ENCODE measurements around the gene LCNL1. TPM values are rescaled to one million over a fixed set of nuclear protein-coding genes. Genes with fewer than 3 reads are reported as not detected.
A peak's percentile ranks its signal among the peaks of the same experiment; 100 is the strongest.

LCNL1 gene
- total RNA-seq, 2 donors from 2014 or later, result 1.4 to 2.2 TPM

DNA sequence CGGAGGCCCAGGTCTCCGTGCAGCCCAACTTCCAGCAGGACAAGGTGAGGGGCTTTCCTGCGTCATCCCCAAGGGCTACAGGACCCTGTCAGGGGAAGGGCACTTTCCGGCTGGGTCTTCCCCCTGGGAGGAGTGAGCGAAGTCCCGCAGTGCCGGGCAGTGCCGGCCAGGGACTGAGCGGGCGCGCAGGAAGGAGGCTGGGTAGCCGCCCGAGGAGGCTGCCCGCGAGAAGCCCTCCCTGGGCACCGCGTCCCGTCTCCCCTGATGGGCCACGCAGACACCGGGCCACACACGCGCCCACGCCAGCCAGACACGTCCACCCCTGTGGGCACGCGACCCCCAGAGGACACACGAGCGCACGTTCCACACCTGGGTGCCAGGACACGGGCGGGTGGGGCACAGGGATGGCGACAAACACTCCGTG, 5.1 kb upstream of the LCNL1 start:
- peak overlapping the region; percentile 52 for H3K4me3 Mint-ChIP-seq

GRCh38 chr9:136978073-136978864, 4.5 kb upstream of the LCNL1 start:
- peak overlapping the region; percentile 69 for H3K4me3 ChIP-seq (ENCODE audit: low read length)
- H3K27ac Mint-ChIP-seq, result no peak overlapping the region
- no peak overlapping the region for H3K27ac ChIP-seq (ENCODE audit: low read depth, low read length)
- no peaks in the 10 kb centered on the region for H3K36me3 Mint-ChIP-seq (ENCODE audit: low read depth)
- 0 to 1% methylated on average over 29 to 71 of the region's 78 CpGs for WGBS, 2 experiments (ENCODE audit: insufficient coverage in 1 of 2, insufficient read length in 1 of 2)
- peak overlapping the region; percentile 6 for H3K9ac ChIP-seq (ENCODE audit: extremely low read depth, low read length, poor library complexity, severe bottlenecking)
- peaks cover 2% of the 10 kb centered on the region for H3K27me3 Mint-ChIP-seq (ENCODE audit: insufficient read depth)
- peaks cover 3% of the 10 kb centered on the region for H3K4me1 ChIP-seq (ENCODE audit: control insufficient read depth, insufficient read depth, low read length)
- H3K4me1 Mint-ChIP-seq, result peaks cover 11% of the 10 kb centered on the region
- H3K27me3 ChIP-seq (ENCODE audit: control insufficient read depth, insufficient read depth, low read length, poor library complexity, severe bottlenecking), result peaks cover 6% of the 10 kb centered on the region
- peak; percentile 14 for TF ChIP-seq CTCF (conservative IDR thresholded peaks at IDR 0.05)
- peak overlapping the region; percentile 52 for H3K4me3 Mint-ChIP-seq
- no peaks in the 10 kb centered on the region for H3K36me3 ChIP-seq (ENCODE audit: control insufficient read depth, insufficient read depth, low read length)
- H3K9me3 ChIP-seq (ENCODE audit: control insufficient read depth, low read length), result no peaks in the 10 kb centered on the region
- no peaks in the 10 kb centered on the region for H3K9me3 Mint-ChIP-seq
- peak; percentile 98 for DNase-seq

More for the DNA sequence above, 5.1 kb upstream of the LCNL1 start:
- Histone ChIP-seq H3K27me3 (ENCODE audit: control insufficient read depth, insufficient read depth, low read length, poor library complexity, severe bottlenecking) (peaks cover 6% of the 10 kb centered on the region), H3K4me3 (ENCODE audit: low read length) (peak overlapping the region; percentile 69), H3K9ac (ENCODE audit: extremely low read depth, low read length, poor library complexity, severe bottlenecking) (peak overlapping the region; percentile 6), H3K36me3 (ENCODE audit: control insufficient read depth, insufficient read depth, low read length) (no peaks in the 10 kb centered on the region), H3K9me3 (ENCODE audit: control insufficient read depth, low read length) (no peaks in the 10 kb centered on the region), H3K4me1 (ENCODE audit: control insufficient read depth, insufficient read depth, low read length) (peaks cover 3% of the 10 kb centered on the region), H3K27ac (ENCODE audit: low read depth, low read length) (no peak overlapping the region)
- peaks cover 11% of the 10 kb centered on the region for H3K4me1 Mint-ChIP-seq
- no peak for TF ChIP-seq CTCF (conservative IDR thresholded peaks at IDR 0.05)
- H3K36me3 Mint-ChIP-seq (ENCODE audit: low read depth), result no peaks in the 10 kb centered on the region
- H3K27ac Mint-ChIP-seq, result no peak overlapping the region
- whole genome bisulfite sequencing, 2 experiments (ENCODE audit: insufficient coverage in 1 of 2, insufficient read length in 1 of 2), result 15 to 20% methylated on average over 15 to 33 of the region's 33 CpGs
- H3K27me3 Mint-ChIP-seq (ENCODE audit: insufficient read depth), result peaks cover 2% of the 10 kb centered on the region
- DNase-seq, result no peak
- no peaks in the 10 kb centered on the region for H3K9me3 Mint-ChIP-seq

DNA sequence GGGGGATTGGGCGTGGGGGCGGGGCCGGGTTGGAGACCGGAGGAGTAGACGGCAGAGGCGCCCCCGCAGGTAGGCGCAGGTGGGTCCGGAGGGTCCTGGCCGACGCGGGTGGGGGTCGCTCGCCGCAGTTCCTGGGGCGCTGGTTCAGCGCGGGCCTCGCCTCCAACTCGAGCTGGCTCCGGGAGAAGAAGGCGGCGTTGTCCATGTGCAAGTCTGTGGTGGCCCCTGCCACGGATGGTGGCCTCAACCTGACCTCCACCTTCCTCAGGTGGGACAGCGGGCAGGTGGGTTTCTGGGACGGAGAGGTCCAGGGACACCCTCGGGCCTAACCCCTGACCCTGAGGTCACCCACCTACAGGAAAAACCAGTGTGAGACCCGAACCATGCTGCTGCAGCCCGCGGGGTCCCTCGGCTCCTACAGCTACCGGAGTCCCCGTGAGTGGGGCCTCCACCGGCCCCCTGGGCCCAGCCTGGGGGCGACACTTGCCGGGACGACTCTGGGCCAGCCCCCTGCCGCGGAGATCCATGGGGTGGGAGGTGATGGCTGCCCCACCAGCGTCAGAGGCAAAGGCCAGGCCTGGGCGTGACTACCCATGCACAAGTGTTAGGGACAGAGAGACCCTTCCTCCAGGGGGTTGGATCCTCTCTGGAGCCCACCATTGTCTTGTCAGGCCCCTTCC, 3.8 kb upstream of the LCNL1 start:
- Mint-ChIP-seq H3K4me1 (peaks cover 11% of the 10 kb centered on the region), H3K4me3 (peak overlapping the region; percentile 27), H3K27ac (no peak overlapping the region), H3K36me3 (ENCODE audit: low read depth) (no peaks in the 10 kb centered on the region), H3K9me3 (no peaks in the 10 kb centered on the region), H3K27me3 (ENCODE audit: insufficient read depth) (peaks cover 2% of the 10 kb centered on the region)
- DNase-seq, result no peak
- Histone ChIP-seq H3K9ac (ENCODE audit: extremely low read depth, low read length, poor library complexity, severe bottlenecking) (no peak overlapping the region), H3K4me1 (ENCODE audit: control insufficient read depth, insufficient read depth, low read length) (peaks cover 3% of the 10 kb centered on the region), H3K36me3 (ENCODE audit: control insufficient read depth, insufficient read depth, low read length) (no peaks in the 10 kb centered on the region), H3K9me3 (ENCODE audit: control insufficient read depth, low read length) (no peaks in the 10 kb centered on the region), H3K27me3 (ENCODE audit: control insufficient read depth, insufficient read depth, low read length, poor library complexity, severe bottlenecking) (peaks cover 8% of the 10 kb centered on the region), H3K27ac (ENCODE audit: low read depth, low read length) (no peak overlapping the region), H3K4me3 (ENCODE audit: low read length) (no peak overlapping the region)
- TF ChIP-seq CTCF (conservative IDR thresholded peaks at IDR 0.05), result peak; percentile 22
- WGBS, 2 experiments (ENCODE audit: insufficient coverage in 1 of 2, insufficient read length in 1 of 2), result 66 to 74% methylated on average over 38 to 41 of the region's 41 CpGs
